IPS DF 6.9 (cell line): ENCODE data around the gene GNAI1.

Source experiments
- DNase-seq: peaks from one replicate; pipeline ENCODE4 v3.0.0-alpha.2; 2013; ENCODE audit warnings: low read depth, low spot score
- H3K27ac ChIP-seq: one replicate; pipeline ENCODE4 v1.5.1; 2013; ENCODE audit warnings: low read length, control low read depth
- H3K27me3 ChIP-seq: 2 replicates; pipeline ENCODE4 v1.6.1; 2013; ENCODE audit warnings: mild to moderate bottlenecking, low read length; ENCODE audit not compliant: control insufficient read depth, insufficient read depth
- H3K36me3 ChIP-seq: 2 replicates; pipeline ENCODE4 v1.6.1; 2013; ENCODE audit warnings: low read length; ENCODE audit not compliant: control insufficient read depth, insufficient read depth
- H3K4me1 ChIP-seq: 2 replicates; pipeline ENCODE4 v1.6.1; 2013; ENCODE audit warnings: low read length; ENCODE audit not compliant: control insufficient read depth, insufficient read depth
- H3K4me3 ChIP-seq: 2 replicates; pipeline ENCODE4 v1.5.1; 2013; ENCODE audit warnings: mild to moderate bottlenecking, low read length
- H3K9me3 ChIP-seq: 2 replicates; pipeline ENCODE4 v1.6.1; 2013; ENCODE audit warnings: low read length, inconsistent platforms; ENCODE audit not compliant: control insufficient read depth, insufficient read depth
- WGBS: extraction: QIAGEN DNeasy Blood & Tissue Kit; methylation state at CpG from one replicate; pipeline ENCODE4 v1.1.7; 2013; ENCODE audit warnings: mixed read lengths, missing lambda C conversion rate; ENCODE audit not compliant: insufficient read length, insufficient coverage; 5-methylcytosine and 5-hydroxymethylcytosine counted together

The GNAI1 gene

GRCh38 chr7:80263821-80264220 lies 129.2 kb downstream of the GNAI1 start:
- no peak for DNase-seq
- Histone ChIP-seq H3K4me3 (no peak overlapping the region), H3K27ac (no peak overlapping the region), H3K36me3 (no peaks in the 10 kb centered on the region), H3K9me3 (no peaks in the 10 kb centered on the region), H3K4me1 (no peaks in the 10 kb centered on the region), H3K27me3 (0 out of 2 replicates have a peak, but pooled peaks cover 1% of the 10 kb centered on the region)
- no CpG with 5 or more reads among the region's 2 CpGs for WGBS

- no CpG with 5 or more reads among the region's 6 CpGs for WGBS
- Histone ChIP-seq H3K9me3 (no peaks in the 10 kb centered on the region), H3K27ac (no peak overlapping the region), H3K36me3 (no peaks in the 10 kb centered on the region), H3K4me3 (no peak overlapping the region), H3K27me3 (0 out of 2 replicates have a peak, but pooled peaks cover 1% of the 10 kb centered on the region), H3K4me1 (no peaks in the 10 kb centered on the region)
- DNase-seq, result no peak
These were observed 130.3 kb downstream of the GNAI1 start for GRCh38 chr7:80264769-80265495.

GRCh38 chr7:80272560-80273239 lies 138.1 kb downstream of the GNAI1 start:
- no peaks in the 10 kb centered on the region for H3K27me3 ChIP-seq
- no peak for DNase-seq
- H3K27ac ChIP-seq, result no peak overlapping the region
- H3K4me3 ChIP-seq, result no peak overlapping the region
- no peaks in the 10 kb centered on the region for H3K9me3 ChIP-seq
- H3K4me1 ChIP-seq, result no peaks in the 10 kb centered on the region
- H3K36me3 ChIP-seq, result no peaks in the 10 kb centered on the region
- no CpG with 5 or more reads among the region's 4 CpGs for WGBS

GRCh38 chr7:80273327-80273726 lies 138.7 kb downstream of the GNAI1 start:
- no CpG with 5 or more reads among the region's 3 CpGs for WGBS
- Histone ChIP-seq H3K27ac (no peak overlapping the region), H3K4me1 (no peaks in the 10 kb centered on the region), H3K4me3 (no peak overlapping the region), H3K9me3 (no peaks in the 10 kb centered on the region), H3K27me3 (no peaks in the 10 kb centered on the region), H3K36me3 (no peaks in the 10 kb centered on the region)
- no peak for DNase-seq

GRCh38 chr7:80275192-80275605 lies 140.6 kb downstream of the GNAI1 start:
- no peak for DNase-seq
- Histone ChIP-seq H3K27ac (no peak overlapping the region), H3K4me3 (no peak overlapping the region), H3K36me3 (no peaks in the 10 kb centered on the region), H3K4me1 (no peaks in the 10 kb centered on the region), H3K27me3 (no peaks in the 10 kb centered on the region), H3K9me3 (no peaks in the 10 kb centered on the region)
- WGBS, result no CpG with 5 or more reads among the region's 1 CpG
